Measurements from ENCODE around the gene PUM2.
"Not testable (repeated sequence)": the region's sequence is repeated elsewhere in the genome, so short reads cannot be mapped to it uniquely, and the experiment has no call there.

PUM2 gene

DNA sequence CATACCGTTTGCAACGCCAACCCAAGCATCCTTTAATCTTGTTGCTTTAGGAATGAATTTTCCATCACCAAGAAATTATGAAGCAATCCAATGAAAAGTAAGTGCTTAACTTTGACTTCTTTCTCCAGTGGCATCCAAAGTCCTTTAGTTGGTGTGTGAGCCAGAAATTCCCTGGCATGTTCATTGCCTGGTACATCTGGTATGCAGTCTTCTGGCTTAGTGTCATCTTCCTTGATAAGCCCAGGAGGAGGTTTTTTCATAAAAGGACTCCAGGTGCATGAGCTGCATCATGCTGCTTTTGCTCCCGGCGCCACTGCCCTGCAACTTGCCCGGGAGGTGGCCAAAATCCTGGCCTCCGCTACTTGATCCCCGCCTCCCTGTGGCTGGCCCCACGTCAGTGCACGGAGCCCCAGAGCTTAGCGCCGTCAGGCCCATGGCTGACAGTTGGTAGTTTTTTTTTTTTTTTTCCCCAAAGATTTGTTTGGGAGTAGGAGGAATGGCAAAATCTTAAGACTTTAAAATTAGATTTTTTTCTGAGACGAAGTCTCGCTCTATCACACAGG, 58.7 kb downstream of the PUM2 start:
- DNase-seq (ENCODE audit: low spot score): no peak

DNA sequence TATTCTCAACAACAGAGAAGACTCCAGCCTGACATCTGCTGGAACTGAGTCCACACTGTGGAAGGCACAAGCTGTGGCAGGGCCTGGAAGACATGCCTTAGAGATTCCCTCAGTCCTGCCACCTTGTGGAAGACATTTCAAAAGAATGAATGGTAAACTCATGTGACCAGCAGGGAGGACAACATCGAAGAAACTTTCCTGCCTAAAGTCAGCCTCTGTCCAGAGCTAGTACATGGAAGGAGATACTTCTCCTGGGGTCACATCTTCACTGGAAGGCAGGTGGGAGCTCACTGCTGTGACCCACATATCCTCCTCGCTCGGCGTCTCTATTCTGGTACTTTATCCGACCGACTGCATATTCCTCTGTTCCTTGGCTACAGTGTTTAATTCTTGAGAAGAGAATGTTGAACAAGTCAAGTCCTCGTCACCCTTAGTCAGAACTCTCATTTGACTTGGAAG, 59.5 kb downstream of the PUM2 start:
- peak; percentile 79 for DNase-seq (ENCODE audit: low spot score)

DNA sequence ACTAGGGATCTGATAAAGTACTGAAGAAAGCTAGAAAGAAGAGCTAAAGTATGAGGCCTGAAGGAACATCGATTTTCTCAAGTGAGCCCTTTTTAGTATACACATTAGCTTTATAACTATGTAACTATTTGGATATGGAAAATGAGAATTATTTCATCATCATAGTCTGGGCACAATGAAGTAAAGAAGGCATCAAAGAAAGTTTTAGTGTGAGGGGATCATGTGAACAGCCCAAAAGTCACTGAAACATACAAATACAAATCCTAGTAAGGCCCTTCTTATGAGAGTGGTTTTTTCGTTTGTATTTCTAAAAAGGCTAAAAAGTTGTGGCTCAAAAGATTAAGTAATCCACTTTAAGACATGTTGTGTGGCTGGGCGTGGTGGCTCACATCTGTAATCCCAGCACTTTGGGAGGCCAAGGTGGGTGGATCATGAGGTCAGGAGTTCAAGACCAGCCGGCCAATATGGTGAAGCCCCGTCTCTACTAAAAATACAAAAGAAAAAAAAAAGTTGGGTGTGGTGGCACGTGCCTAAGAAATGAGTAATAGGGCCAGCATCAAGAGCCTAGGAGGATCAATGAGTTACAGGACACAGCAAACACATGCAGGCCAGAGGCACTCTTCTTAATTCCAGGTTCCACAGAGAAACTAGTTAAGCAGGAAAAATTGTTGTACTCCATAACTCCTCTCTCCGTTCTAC, 61.9 kb downstream of the PUM2 start:
- DNase-seq (ENCODE audit: low spot score): peak; percentile 14

DNA sequence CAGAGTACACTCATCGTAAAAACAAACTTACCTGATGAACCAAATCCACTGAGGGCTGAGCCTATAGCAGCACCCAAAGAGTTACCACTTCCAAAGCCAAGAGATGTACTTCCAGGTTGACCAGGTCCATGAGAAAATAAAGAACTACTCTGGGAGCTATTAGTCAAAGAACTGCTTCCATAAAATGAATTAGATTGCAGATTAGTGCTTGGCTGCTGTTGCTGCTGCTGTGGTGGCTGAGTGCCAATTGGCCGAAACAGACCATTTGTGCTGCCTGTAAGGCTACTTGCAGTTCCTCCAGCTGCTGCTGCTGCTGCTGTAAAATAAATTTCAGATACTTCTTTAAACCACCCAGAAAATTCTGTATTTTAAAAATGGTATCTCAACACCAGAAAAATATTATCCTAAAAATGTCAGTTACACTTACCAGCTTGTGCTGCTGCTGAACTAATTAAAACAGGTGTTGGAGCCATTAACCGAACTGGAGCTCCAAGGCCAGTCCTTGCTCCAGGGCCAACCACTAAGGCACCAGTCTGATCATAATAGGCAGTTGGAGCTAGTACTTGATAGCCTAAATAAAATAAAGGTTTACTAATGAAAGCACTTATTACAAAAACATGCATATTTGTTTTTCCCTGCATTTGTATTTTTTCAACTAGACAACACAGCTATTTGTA, 67.6 kb downstream of the PUM2 start:
- no peak for DNase-seq (ENCODE audit: low spot score)

DNA sequence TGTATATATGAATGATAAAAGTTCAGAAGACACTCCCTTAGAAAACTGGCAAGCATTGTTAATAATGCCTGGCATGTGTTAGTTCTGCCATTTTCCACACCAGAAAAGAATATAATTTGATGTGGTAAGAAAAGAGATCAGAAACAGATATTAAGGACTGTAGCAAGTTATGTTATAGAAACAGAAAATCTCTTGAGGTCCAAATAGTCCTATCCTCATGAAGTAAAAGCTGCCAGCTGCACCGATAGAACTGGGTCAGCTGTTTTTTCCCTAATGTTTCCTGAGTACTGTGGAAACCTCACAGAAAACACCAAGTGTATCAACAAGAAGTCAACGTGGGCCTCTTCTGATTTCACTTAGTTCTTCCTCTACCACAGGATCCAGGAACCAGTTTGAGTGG, 68.8 kb downstream of the PUM2 start:
- DNase-seq (ENCODE audit: low spot score): no peak

DNA sequence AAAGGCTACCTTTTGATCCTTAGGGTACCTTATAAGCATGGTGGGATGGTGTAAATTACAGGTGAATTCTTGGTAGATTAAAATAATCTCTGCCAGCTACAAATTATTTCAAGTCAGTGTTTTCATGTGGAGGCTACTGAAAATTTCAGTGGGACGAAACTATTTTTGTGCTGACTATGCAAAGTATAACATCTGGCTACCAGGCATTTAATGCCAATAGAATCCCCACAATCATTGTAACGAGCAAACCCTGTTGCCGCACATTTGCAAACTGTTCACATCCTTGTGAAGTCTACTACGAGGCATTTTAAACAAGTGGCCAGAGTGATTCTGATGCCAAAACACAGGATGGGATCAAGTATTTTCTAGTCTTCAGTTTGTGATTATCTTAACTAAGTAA, 77.6 kb downstream of the PUM2 start:
- no peak for DNase-seq (ENCODE audit: low spot score)

DNA sequence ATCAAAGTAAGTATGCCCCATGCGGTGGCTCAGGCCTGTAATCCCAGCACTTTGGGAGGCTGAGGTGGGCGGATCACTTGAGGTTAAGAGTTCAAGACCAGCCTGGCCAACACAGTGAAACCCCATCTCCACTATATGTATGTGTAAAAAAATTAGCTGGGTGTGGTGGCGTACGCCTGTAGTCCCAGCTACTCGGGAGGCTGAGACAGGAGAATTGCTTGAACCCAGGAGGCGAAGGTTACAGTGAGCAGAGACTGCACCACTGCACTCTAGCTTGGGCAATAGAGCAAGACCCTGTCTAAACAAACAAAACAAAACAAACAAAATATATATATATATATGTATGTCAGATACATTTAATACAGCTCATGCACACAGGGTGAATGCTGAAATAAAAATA, 82.3 kb downstream of the PUM2 start:
- not testable (repeated sequence) for DNase-seq (ENCODE audit: low spot score)

DNA sequence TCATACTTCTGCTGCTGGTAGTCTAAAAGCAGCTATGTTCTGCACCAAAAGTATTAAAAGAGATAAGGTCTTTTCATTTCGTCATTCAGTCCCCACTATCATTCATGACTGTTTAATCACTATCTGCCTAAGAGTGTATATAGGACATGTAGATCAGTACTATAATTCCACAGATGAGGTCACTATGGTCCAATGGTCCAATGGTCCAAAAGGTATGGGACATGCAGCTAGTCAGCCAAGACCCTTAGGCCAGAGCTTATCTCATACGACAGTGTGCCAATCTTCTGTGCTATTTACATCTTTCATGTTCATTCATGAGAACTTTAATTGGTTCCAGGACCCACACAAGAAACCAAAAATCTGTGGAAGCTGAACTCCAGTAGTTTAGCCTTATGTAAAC, 83.1 kb downstream of the PUM2 start:
- DNase-seq (ENCODE audit: low spot score): no peak

DNA sequence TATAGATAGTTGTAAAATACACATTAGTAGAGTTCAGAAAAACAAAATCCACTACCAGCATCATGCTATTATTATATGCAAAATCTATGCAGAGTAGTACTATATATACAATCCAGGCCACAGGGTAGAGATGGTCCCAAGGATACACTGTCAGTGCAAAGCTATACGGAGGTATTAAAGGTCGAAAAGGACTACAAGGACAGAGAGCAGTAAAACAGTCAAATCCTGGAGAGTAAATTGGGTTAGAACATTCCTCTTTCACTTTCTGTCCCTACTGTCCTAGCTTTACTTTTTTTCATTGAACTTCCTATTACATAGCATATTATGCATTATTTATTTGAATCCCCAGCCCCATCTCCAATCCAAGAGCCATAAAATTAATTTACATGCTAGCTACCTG, 86.0 kb downstream of the PUM2 start:
- DNase-seq (ENCODE audit: low spot score): no peak

DNA sequence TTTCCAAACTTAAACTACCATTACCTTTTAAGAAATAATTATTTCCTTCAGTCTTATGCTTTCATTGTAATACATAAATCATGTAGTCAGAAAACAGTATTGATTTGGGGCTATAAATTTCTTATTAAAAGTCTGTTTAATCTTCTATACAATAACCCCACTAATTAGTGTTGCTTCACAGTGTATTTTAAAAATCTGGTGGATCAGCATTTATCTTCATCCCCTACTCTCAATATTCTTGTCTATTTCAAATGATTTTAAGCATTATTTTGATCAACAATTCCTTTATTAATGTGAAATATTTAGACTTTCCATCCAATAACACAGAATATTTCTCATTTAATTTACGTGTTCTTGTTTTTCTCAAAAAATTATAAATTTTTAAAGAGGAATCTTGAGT, 93.2 kb downstream of the PUM2 start:
- DNase-seq (ENCODE audit: low spot score): no peak

DNA sequence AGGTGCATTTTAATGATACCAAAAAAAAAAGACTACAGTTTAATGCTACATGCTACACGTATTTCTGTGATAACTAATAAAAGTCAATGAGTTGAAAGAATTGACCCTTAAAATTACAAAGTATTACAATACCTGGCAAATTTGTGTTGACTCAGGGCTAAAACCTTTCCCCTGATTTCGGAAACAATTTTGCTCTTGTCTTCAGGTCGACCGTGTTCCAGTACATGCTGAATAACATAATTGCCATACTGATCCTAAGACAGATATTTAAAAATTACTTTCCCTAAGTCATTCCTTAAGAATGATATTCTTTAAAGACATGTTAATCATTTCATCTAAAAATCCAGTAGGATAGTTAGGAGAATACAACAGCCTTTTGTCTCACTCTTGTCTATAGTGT, 95.9 kb downstream of the PUM2 start:
- DNase-seq (ENCODE audit: low spot score): no peak

DNA sequence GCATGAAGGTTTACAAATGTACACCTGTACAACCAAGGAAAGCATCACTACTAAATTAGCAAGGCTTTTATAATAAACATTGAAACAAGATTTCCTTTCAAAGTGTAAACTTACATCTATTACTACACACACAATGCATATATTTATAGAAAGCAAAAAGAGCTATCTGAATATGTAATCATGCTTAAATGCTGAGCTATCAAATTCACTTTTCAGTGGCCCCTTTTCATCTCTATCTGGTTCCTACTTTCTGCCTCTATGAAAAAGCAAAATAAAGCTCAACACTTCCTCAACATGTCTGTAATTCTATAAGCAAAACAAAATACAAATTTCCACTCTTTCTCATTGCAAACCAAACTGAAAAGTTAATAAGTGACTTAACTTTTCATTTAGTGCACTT, 100.2 kb downstream of the PUM2 start:
- no peak for DNase-seq (ENCODE audit: low spot score)

DNA sequence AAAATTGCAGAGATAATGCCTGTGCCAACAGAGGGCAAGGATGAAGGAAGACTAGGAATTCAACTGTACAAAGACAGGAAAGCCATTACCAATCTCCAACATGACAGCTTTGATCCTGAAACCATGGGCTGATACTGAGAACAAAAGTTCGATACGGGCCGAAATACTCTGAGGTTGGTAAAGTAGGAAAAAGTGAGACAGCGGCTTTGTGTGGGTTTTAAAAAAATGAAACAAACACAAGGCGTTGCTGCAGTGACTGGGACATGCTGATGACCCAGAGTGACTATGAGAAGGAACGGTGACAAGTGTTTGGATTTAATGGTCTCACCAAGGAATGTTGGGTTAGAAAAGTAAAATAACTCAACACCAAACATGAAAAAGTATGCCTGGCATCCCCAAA, 101.5 kb downstream of the PUM2 start:
- no peak for DNase-seq (ENCODE audit: low spot score)

DNA sequence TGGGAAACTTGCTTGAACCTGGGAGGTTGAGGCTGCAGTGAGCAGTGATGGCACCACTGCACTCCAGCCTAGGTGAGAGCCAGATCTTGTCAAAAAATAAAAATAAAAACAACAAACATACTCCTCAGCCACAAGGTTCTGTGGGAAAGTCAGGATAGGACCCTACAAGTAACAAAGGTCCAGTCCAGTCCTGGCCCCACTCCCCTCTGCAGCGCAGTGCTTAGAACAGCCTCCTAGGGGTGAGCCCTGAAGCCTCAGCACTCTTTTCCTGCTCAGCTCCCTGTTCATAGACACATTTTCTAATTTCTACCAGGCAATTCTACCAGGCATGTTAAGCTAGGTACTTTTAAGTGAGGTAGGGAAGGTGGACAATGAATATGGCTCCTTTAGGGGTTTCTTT, 103.6 kb downstream of the PUM2 start:
- DNase-seq (ENCODE audit: low spot score): no peak

DNA sequence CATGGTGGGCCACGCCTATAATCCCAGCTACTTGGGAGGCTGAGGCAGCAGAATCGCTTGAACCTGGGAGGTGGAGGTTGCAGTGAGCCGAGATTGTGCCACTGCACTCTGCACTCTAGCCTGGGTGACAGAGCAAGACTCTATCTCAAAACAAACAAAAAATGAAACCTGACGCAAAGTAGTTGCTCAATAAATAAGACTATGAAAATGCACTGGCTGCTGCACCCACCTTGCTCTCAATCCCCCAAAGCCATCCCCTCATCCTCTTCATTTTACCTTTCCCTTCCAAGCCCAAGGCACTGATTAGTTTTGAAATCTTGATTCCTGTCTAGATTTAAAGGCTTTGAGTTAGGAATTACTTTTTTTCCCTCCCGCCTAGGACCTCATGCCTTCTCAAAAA, 107.0 kb downstream of the PUM2 start:
- not testable (repeated sequence) for DNase-seq (ENCODE audit: low spot score)

DNA sequence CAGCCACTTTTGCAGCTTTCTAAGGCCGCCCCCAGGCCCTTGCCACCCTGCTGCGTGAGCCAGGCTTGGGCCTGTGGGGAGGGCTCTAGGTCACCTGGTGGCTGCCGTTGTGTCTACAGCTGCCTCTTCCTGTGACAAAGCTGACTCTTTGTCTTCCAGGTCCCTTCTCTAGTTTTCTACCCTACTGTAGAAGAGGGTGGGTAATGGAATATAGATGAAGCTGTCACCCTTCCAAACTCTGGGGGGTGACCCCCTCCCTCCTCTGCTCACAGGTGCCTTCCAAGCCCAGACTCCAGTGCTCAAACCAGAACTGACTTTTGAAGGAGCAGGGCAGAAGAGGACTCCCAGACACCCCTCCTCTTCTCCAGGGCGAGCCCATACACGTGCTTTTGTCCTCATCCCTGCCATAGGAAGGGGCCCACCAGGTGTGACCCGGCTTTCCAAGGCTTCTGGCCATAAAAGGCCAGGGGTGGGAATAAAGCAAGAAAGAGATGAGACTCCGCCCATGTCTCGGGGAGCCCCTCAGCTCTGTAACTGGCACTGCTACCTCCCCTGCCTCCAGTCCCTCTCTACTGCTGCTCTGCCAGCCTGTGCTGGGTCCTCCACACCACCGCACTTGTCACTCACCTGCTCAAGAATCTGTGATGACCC, 107.8 kb downstream of the PUM2 start:
- DNase-seq (ENCODE audit: low spot score): no peak

DNA sequence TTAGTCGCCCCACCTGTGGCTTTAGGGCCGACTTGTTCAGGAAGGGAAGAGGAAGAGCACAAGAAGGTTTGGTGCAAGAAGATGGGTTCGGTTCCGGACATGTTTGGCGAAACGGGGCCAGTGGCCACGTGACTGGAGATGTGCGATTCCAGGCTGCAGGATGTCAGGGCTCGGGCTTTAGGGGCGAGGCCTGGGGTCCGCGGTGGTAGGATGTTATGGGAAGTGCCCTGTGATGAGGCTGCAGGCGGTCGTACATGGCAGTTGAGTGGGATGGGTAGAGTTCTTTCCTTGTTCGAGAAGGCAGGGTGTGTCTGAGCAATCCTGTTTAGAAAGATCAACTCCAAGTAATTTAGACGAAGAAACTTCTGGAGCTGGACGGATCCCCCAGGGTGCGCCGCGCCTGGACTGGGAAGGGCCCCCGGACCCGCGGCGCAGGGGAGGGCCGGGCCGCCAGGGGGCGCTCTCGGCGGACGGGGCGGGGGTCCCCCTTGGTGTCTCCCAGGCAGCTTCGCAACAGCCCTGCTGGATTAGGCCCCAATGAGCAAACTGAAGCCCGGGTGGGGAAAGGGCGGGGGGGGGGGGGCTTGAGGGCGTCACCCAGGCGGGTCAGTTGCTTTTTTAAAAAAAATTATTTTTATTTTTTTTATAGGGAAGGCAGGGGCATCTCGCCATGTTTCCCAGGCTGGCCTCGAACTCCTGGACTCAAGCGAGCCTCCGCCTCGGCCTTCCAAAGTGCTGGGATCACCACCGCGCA, 108.5 kb downstream of the PUM2 start:
- no peak for DNase-seq (ENCODE audit: low spot score)

DNA sequence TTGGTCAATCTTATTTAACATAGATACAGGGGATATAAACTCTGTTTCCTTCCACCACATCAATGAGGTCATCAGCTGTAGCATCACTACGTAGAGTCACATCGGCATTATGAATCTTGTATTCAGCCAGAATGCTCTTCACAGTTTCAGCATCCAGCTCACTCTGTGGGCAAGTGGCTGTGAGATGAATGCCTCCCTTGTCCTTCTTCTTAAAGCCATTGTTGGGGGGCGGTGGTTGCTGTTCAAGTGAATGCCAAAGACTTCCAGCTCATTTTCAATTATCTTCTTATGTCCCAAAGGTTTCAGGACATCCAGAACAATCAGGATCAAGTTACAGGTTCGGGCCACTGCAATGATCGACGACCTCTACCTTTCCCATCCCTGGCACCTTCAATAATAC, 110.4 kb downstream of the PUM2 start:
- DNase-seq (ENCODE audit: low spot score): not testable (repeated sequence)

DNA sequence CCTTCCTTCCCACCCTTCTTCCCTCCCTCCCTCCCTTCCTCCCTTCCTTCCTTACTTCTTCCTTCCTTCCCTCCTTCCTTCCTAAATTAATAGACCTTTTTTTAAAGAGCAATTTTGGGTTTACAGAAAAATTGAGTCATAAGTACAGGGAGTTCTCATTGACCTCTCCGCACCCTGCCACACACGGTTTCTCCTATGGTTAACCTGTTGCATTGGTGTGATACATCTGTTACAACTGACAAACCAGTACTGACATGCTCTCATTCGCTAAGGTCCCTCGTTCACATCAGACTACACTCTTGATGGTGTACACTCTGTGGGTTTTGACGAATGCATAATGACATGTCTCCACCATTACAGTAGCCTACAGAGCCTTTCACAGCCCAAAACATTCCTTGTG, 114.1 kb downstream of the PUM2 start:
- no peak for DNase-seq (ENCODE audit: low spot score)

DNA sequence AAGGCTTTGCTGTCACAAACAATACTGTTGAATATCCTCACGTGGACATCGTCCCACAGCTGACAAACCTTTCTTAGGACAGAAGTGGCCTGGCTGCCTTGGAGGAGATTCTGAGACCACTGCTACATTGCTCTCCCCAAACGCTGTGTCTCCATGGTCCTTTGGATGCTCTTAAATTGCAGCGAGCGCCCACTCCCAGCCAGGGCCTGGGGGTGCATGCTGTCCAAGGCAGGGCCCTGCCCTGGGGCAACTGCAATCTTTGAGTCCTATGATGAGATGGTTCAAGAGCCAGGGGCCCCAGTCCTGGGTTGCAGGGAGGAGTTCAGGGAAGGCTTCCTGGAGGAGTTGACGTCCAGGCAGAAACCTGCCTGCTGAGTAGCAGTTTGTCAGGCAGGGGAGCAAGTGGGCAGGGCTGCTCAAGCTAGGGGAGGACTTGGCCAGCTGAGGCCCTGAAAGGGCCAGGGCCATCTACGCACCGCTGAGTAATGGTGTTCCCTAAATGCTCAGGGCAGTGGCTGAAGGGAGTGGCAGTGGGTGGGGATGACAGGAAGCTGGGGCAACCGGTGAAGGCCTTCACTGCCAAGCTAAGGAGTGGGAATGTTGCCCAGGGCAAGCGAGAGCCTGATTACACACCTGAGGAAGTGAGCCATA, 114.9 kb downstream of the PUM2 start:
- DNase-seq (ENCODE audit: low spot score): no peak

DNA sequence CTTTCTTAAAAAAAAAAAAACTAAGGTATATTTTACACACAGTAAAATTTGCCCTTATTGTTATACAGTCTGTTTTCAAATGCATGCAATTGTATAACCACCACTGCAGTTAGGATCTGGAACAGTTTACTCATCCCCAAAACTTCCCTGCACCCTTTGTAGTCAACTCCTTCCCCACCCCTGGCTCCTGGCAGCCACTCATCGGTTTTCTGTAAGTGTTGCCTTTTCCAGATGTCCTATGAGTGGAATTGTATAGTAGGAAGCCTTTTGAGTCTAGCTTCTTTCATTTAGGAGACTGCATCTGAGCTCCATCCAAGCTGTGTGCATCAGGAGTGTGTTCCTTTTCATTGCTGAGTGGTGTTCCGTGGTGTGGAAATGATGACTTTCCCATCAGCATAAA, 116.0 kb downstream of the PUM2 start:
- not testable (repeated sequence) for DNase-seq (ENCODE audit: low spot score)

DNA sequence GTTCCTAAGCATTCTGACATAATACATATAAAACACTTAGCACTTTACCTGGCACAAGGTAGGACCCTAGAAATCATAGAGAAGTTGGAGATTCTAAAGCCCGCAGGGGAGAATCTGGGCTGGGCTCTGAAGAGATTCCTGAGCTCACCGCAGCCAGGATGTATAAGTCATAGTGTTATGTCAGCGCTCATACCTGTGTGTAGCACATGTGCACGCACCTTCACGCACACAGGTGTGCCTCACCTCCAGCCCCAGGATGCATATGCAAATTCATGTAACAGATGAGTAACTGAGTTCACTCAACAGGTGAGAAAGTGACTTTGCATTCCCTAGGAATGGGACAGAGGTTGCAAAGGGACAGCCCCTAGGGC, 117.8 kb downstream of the PUM2 start:
- DNase-seq (ENCODE audit: low spot score): no peak
